Daoy (cell line): ENCODE measurements around the gene PLEKHG7. TPM values are rescaled to one million over a fixed set of nuclear protein-coding genes. Genes with fewer than 3 reads are reported as not detected.
"Not testable (repeated sequence)": the region's sequence is repeated elsewhere in the genome, so short reads cannot be mapped to it uniquely, and the experiment has no call there.

Experiments used
- DNase-seq: peaks from one replicate; pipeline ENCODE4 v3.0.0-alpha.2; 2015; ENCODE audit warnings: low read depth
- total RNA-seq: library from RNA; depleted of rRNA; stranded (reverse); fragments of >200 nt; shearing (Covaris generic); gene quantifications from 2 replicates; pipeline ENCODE4 v1.2.3, GENCODE V29; 2014

Gene PLEKHG7
- total RNA-seq, 1 experiment from 2014 or later: not detected

DNA sequence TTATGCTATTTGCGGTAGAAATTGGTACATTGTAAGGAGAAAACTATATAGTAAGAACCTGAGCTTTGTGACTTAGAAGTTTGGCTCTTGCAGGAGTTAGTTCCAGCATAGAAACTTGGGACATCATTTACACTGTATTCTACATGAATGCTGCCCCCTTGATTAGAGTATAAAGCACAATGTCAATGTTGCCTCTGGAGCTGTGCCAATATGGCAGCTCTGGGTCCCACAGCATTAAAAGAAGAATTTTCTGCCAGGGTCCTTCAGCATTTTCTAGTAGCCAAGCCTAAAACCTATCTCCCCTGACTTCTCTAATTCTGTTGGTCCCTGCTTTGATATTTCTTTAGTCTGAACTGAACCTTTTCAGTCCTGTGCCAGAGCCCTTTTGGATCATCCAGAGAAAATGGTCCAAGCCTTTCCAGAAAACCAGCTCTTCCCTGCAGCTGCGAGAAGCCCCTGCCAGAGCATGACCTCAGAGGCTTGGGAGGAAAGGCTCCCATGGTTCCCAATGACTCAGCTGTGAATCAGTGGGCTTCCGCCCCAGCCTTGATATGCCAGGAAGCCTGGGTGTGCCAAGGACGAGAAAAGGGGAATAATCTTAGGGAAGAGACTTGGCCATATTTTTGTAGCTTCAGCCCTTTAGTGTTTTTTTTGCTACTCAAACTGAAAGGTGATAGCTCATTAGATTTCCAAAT is 43.2 kb downstream of the PLEKHG7 start:
- DNase-seq: peak; percentile 98

GRCh38 chr12:92747151-92747550 is 44.4 kb downstream of the PLEKHG7 start:
- no peak for DNase-seq

GRCh38 chr12:92749691-92750090 is 46.9 kb downstream of the PLEKHG7 start:
- not testable (repeated sequence) for DNase-seq

GRCh38 chr12:92753976-92754885 is 51.4 kb downstream of the PLEKHG7 start:
- DNase-seq: peak; percentile 54

DNA sequence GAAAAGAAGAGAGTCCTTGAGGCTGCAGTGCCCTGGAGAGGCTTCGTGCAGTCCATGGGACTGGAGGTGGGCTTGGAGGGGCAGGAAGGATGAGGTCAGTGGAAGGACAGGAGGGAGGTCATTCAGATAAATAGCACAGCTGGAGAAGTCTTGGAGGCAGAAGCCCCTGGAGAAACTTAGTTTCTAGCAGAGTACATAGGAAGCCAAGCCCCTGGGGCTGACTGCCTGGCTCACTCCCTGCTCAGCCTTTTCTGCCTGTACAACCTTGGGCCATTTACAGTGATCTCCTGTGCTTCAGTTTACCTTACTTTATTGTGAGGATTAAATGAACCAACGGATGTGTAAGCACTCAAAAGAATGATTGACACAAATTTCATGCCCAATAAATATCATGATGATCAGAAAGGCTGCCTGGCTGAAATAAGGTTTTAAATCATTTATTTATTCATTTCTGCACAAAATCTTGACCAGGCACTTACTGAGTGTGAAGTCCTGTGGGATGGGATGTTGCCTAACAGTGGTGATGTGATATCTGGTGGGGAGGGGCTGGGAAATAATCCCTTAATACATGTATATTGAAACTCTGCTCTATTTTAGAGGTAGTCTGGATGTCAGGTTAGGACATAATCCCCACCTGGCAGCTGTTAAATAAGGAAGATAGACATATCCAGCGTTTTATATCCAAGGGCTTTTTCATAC is 54.3 kb downstream of the PLEKHG7 start:
- no peak for DNase-seq

GRCh38 chr12:92757597-92758121 is 54.9 kb downstream of the PLEKHG7 start:
- no peak for DNase-seq

DNA sequence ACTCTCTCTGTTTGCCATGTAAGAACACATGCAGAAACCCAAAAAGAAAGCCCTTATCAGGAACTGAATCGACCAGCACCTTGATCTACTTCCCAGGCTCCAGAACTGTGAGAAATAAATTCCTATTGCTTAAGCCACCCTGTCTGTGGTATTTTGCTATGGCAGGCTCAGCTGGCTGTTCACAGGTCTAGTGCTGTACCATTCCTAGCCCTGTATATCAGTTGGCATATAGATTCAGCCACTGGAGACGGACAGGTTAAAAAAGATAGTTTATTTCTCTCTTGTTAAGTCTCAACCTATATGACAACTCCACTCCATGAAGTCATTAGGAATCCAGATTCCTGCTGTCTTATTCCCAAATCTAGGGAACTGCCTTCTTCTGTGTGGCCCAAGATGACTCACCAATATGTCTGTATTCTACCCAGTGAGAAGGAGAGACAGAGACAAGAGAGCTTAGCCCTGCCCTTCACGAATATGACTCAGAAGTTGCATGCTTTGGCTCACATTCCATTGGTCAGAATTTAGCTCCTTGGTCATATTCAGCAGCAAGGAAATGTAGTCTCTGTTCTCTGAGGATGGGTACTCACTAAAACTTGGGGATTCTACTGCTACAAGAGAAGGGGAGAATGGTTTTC is 57.0 kb downstream of the PLEKHG7 start:
- DNase-seq: peak; percentile 84

GRCh38 chr12:92762773-92763172 is 60.0 kb downstream of the PLEKHG7 start:
- no peak for DNase-seq

GRCh38 chr12:92764831-92765230 is 62.0 kb downstream of the PLEKHG7 start:
- DNase-seq: no peak

DNA sequence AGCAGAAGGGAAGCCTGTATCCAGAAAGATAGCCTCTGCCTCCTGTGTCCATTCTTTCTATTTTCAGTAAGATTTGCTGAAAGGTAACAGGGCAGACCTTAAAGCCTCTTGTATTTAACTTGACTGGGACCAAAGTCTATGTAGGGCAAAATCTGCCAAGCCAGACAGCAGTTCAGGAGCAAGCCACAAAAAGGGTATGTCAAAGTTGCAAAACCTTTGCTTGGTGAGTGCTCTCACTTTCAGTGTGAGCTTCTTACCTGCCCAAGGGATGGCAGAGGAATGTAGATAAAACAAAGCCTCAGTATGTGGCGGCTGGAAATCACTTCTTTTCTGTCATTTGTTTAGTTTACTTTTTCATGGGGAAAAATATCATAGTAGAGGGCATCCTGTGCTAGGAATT is 63.1 kb downstream of the PLEKHG7 start:
- no peak for DNase-seq

DNA sequence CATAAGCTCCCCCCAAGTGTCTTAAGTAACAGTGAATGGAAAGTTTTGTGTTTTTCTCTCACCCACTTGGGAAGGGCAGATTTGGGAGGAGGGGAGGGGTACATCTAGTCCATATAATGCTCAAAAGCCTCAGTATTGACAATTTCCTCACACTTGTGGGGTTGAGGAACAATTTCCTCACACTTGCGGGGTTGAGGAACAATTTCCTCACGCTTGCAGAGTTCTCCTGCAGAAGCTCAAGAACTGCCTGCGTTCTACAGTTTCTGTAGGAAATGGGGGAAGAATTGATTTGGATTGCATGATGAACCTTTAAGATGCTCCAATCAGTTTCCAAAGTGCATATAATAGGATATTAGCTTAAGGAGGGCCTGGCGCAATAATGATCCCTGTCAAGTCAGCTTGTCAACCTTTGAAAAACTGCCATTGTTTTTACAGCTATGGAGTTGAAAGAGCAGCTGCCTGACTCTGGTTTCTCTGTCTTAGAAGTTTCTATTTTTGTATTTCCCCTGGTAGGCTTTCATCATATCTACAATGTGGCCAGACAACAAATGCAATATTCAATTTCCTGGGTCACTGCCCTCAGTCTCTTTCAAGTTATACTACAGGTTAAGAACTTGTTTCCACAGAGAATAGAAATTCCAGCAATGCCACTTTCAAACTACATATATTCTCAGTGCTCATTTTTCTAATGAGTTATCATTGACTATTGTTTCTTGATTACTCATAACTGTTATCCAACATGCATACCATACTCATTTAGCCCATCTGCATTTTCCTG is 66.5 kb downstream of the PLEKHG7 start:
- DNase-seq: no peak

DNA sequence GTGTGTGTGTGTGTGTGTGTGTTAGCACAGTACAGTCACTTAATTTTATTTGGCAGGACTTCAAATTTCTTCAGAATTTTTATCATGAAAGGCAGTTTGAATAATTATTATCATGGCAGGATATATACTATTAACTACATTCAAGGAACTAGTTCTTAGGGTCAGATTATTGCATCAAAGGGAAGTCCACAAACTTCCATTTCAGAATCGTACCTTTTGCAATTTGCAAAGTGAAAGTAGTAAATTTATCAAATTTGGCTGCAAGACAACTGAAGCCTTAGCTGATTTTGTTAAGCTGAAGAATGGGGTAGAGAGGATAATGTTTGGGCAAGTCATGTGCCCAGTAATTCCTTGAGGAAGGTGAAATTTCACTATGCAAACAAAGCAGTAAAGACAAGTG is 68.2 kb downstream of the PLEKHG7 start:
- no peak for DNase-seq

DNA sequence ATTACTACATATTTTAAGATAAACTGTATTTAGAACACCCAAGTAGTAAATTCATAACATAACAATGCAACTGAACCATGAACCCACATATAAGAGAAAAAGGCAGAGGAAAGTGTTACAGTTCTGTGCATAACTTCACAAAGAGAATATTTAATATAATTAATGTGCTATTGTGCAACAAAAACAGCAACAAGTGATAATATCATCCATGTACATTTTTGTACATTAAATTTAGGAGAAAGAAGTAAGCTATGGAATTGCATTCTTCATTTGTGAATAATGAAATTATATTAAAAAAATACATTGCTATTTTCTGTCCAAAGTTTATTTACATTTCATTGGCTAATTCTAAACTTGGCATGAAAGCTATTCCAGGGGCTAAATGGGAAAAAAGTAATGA is 72.6 kb downstream of the PLEKHG7 start:
- DNase-seq: no peak

DNA sequence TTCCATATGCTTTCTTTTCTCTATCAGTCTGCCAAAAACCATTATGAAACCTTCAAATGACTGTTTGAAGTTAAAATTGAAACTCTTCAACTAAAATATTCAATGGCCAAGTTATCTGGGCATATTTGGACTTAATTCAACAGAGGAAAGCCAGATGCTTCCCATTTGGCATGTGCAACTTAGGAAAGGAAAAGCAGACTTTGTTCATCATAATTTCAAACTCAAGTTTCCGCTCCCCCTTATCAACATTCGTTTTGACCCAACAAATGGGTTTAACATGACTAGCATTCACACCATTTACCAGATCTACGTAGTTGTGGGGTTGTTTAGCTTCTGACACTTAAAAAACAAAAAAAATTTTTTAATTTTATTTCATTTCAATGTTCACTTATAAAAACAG is 75.7 kb downstream of the PLEKHG7 start:
- no peak for DNase-seq

GRCh38 chr12:92779902-92780301 is 77.1 kb downstream of the PLEKHG7 start:
- no peak for DNase-seq

DNA sequence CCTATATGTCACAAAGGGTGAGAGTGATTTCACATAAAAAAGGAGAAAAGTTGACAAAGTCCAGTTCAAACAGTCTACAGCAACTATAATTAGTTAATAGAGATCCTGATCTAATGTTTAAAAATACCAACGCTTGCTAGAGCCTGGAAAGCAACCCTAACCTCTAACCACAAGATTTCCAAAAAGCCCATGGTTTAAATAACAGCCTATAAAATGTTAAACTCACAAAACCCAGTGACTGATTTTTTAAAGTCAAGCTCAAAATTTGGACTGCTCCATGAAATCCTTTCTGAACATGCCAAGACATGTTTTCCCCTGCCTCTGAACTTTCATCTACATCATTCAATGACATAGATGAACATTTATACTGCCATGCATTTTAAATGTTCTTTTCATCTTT is 81.6 kb downstream of the PLEKHG7 start:
- DNase-seq: no peak

DNA sequence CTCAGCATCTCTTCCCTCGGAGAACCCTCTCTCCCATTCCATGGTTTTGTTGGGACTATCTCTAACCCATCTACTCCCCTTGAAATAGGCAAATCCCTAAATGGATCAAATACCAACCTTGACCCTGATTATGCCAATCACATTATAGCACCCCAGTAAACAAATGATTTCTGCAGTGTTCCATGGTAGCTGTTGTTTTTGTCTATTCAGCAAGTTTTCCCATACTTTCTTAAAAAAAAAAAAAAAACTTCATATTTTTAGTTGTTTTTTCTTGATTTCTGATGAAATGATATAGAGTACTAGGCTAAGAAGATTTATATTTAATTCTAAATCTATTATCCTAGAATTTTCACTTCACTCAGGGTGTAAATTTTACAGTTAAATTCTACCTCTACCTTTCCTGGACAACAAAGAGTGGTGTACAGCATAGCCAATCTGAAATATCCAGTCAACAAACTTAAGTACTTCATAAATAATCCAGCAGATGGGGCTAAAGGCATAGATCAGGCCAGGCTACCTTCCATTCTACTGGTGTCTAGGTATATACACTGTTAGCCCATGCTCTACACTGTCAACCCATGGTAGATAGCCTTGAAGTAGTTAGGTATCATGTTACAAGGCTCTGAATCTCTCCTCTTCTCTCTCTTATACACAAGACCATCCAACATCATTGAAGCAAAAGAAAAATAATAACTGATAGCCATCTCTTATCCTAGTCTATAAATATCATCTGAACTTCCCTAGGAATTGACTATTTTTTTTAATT is 82.2 kb downstream of the PLEKHG7 start:
- DNase-seq: peak; percentile 58

- DNase-seq: no peak
Observed at GRCh38 chr12:92785563-92785950, 82.8 kb downstream of the PLEKHG7 start.

DNA sequence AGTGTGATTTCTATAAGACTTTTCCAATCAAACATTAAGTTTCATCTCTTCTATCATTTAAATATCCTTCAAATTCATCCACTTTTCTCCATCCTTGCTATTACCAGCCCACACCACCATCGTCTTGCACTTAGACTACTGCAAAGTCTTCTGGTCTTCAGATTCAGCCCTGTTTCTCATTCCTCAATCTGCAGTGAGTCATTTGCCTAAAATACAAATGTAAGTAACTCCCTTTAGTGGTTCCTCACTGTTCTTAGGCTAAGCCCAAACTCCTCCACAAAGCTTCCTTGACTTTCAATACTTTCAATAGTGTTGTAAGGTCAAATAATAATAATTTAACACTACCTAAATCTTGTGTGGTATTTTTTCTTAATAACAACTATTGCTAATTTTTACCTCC is 83.3 kb downstream of the PLEKHG7 start:
- no peak for DNase-seq

DNA sequence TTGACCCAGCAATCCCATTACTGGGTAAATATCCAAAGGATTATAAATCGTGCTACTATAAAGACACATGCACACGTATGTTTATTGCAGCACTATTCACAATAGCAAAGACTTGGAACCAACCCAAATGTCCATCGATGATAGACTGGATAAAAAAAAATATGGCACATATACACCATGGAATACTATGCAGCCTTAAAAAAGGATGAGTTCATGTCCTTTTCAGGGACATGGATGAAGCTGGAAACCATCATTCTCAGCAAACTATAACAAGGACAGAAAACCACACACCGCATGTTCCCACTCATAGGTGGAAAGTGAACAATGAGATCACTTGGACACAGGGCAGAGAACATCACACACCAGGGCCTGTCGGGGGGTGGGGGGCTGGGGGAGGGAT is 91.6 kb downstream of the PLEKHG7 start:
- DNase-seq: not testable (repeated sequence)
